ENCODE measurements around the gene ITIH1.
A peak's percentile ranks its signal among the peaks of the same experiment; 100 is the strongest.

The ITIH1 gene

DNA sequence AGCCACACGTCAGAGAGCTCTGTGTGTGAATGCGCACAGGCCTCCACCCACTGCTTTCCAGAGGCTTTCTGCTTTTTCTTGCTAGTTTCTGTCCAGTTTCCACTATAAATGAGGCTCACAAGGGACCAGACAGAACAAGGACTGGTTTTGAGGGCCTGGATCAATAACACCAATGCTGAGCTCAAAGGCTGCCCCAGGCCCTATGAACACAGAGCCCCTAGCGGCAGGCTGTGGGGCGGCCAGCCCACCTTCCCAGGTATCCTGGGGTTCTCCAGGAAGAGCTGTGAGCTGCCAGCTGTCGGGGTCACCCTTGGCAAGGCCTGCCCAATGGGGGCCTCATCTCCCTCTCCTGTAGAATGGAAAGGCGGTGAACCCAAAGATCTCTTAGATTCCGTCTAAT, 15.0 kb downstream of the ITIH1 start:
- no peak for DNase-seq

DNA sequence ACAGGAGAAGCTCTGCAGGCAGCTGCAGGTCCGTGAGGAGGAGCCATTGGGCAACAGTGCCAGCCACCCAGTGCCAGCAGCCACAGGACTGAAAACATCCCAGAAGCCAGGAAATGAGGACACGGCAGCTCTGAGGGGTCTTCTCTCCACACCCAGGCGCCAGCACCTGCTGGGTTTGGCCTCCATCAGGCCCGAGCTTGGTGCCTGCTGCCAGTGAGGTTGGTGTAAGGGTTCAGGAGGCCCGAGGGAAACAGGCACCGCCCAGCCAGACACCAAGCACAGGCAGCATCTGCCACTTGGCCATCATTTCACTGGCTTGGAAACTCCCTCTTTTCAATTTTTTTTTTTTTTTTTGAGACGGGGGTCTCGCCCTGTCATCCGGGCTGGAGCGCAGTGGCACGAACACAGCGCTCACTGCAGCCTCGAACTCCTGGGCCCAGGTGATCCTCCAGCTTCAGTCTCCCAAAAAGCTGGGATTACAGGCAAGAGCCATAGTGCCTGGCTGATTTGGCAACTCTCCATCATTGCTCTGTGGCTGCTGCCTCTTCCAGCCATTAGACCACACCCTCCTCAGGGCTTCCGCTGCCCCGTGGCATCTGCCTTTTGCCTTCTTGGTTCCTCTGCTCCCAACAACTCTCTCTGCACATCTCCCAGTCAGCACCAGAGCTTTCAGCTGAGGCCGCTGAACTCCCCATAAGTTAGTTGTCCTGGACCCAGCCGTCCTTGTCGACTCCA, 15.7 kb downstream of the ITIH1 start:
- DNase-seq = peak; percentile 2

DNA sequence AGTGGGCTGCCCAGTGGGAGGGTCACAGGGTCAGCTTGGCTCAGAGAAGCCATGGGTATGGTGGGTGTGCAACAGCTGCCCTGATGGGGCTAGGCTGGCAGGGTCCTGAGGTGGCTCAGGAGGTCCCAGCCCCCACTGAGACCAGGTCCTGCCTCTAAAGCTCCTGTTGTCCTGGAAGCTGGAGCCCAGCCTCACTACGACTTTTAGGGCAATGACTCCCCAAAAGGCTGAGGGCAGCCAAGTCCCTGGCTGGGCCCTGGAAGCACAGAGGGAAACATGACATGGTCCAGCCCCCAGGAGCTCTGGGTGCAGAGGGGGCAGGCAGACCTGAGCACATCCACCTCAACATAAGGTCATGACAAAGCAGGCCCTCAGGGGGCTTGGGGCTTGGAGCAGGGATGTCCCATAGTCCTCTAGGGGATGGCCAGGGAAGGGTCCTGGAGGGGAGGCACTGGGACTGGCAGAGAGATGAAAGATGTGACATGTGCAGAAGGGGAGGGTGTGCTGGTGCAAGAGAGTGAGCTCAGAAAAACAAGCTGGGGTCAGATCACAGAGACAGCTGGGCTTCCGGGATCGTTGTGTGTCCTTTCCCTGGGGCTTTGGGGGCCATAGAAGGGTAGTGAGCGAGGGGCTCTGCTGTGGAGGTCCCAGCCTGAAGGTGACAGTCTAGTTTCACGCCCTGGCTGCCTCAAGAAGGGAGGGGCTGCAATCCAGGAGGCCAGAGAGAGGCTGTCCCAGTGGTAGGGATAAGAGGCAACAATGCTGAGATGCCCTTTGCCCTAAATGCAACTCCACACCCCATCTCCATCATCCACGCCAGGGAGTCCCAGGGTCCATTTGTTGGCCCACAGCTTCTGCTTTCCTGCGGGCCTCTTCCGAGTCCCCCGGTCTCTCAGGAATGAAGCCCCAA, 16.6 kb downstream of the ITIH1 start:
- DNase-seq = no peak

DNA sequence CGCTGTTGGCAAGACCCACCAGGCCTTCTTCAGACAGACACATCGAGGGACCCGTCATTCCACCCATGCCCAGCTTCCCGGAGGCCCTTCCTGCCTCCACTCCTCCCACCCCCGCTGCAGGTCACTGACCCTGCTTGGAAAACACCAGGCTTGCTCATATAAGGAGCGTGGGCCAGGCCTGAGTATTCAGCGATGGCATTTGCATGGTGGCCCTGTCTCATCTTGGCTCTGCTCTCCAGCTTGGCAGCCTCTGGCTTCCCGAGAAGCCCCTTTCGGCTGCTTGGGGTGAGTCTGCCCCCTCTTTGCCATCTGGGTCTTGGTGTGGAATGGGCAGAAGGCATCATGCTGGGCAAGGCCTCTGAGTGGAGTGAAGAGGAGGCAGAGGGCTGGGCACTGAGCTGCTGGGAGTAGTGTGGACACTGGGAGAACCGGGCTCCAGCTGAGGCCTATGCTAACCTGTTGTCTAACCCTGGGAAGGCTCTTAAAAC, 17.3 kb downstream of the ITIH1 start, which contains the start of gene ITIH3:
TSS of gene ITIH3 (plus strand) at position 185 of the 488 bp plus-strand sequence. CDS start at position 193, 8 bp downstream.
- no peak for DNase-seq

DNA sequence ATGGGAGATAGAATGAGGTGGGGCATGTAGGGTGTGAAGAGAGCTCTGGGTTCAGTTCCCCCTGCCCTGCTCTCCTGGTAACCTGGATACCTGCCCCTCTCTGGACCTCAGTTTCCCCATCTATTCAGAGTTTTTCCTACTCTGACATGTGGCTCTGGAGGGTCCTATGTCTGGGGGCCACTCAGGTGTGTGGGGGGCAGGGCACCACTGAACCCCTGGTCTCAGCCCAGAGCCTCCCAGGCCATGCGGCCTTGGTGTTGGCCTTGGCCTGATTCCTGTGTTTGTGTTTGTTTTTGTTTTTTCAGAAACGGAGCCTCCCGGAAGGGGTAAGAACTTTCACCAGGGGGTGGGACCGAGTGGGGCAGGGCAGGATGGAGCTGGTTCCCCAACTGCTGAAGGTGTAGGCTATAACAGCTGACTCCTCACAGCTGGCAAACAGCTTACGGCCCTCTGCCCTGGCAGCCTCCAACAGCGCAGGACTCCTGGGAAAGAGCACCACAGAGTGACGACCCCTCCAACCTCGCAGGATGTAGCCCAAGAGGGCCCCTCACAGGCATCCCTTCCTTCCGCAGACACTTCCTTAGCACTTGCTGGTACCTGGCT, 18.0 kb downstream of the ITIH1 start:
- DNase-seq = no peak

DNA sequence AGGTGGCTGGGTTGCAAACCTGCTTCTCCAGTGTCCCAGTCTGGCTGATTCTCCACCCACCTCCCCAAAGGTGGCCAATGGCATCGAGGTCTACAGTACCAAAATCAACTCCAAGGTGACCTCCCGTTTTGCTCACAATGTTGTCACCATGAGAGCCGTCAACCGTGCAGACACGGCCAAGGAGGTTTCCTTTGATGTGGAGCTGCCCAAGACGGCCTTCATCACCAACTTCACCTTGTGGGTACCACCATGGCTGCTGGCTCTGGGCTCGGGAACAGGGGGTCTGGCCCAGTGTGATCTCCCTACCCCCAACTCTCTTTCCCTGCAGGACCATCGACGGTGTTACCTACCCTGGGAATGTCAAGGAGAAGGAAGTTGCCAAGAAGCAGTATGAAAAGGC, 19.0 kb downstream of the ITIH1 start:
- no peak for DNase-seq

DNA sequence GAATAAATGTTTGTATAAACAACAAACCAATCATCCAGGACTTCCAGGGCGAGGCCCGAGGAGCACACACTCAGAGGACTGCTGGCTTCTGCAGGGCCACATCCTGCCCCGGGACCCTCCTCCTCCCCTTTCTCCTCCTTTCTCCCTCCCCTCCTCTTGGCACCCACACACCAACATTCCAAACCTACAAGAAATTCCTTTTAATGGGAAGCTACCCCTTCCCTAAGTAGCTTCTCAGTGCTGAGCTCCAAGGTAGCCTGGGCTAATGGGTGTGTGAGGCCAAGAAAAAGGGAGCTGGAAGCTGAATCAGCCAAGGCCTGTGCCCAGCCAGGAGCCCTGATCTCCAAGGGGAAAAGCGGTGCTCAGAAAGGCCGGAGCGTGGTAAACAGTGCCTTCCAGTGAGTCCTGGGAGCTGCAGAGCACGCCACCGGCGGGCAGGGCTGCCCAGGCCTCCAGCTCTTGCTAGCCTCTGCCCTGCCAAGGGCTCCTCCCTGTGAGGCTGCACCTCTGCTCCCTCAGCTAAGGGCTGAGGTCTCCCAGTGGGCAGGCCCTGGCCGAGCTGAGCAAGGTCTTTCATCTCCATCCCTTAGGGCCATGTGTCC, 21.1 kb downstream of the ITIH1 start:
- no peak for DNase-seq

DNA sequence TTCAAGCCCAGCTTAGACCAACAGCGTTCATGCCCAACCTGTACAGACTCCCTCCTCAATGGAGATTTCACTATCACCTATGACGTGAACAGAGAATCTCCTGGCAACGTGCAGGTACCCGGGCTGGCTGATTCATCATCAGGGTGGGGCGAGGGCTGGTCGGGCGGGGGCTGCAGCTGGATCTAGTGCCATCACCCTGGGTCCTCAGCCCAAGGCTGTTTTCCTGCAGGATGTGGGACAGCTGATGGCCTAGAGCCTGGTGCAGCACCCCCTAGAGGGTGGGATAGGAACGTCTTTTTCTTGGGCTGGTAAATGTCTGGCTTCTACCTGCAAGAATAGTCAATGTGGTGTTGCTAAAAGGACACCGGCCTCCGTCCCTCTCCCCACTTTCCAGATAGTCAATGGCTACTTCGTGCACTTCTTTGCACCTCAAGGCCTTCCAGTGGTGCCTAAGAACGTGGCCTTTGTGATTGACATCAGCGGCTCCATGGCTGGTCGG, 21.6 kb downstream of the ITIH1 start:
- DNase-seq = peak; percentile 36

DNA sequence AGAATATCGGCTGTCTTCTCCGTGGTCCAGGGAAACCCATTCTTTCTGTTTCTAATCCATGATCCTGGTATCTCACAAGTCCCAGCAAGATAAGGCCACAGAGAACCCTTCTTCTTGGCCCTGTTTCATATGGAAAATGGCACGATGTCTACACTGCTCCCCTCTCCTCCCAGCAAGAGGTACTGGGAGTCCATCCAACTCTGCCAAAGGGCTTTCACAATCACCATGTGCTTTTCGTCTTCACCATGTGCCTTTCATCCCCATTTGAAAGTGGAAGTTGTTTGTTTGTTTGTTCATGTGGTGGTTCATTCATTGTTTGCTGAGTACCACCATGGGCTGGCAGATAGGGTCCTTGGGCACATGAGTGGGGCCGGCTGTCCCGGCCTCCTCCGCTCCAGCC, 22.7 kb downstream of the ITIH1 start:
- DNase-seq = no peak

DNA sequence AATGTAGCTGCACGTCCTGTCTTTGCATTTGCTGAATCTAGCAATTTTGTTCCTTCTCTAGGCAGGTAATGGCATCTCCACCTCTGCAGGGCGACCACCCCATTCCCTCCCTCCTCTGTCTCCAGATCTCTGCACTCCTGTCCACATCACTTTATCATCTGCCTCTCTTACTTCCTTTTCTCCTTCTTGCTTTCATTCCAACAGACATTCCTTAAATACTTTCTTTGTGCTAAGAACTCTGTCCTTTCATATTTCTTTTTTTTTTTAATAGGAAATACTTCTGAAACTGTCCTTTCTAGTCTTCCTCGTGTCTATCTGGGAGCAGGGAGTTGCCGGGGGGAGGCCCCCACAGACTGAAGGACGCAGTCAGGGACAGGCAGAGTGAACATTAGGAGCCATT, 24.4 kb downstream of the ITIH1 start:
- DNase-seq = no peak

DNA sequence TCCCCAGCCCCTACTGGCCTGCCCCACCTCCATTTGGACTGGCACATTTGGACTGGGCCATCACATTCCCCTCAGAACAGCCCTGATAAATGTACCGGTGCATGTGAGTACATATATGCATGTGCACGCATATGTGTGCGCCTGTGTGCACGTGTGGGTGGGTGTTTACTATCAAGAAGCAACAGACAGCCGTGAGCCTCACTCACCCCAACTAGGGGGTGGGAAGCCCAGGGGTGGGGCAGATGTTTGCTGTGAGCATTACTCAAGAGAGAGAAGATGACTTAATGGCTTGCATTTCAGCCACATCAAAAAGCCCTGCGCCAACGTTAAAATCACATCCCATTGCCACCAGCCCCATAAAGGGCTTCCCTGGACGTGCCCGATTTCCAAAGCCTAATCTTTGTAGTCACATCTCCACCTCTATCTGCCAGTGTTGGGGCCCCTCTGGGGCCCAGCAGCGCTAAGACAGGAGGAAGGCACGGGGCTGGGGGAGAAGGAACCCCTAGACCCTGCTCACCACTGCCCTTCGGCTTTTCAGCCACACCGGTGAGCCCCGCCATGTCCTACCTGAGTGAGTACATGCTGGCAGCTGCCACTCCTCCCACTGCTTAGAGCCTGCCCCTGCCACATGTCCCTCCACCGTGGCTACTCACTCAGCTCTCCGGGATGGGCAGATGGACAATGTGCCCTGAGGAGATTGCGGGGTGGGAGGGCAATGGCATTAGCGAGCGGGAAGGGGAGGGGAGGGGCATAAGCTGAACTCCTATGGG, 28.1 kb downstream of the ITIH1 start:
- DNase-seq = peak; percentile 9

DNA sequence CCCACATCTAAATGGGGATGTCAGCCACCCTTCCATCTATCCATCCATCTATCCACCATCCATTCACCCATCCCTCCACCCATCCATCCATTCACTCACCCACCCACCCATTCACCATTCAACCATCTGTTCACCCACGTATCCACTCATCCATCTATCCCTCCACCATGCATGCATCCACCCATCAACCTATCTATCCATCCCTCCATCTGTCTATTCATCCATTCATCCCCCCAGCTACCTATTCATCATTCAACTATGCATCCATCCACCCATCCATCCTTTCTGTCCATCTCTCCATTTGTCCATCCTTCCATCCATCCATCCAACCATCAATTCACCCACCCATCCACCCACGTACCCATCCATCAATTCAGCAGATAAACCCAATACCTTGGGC, 31.8 kb downstream of the ITIH1 start:
- DNase-seq = no peak

DNA sequence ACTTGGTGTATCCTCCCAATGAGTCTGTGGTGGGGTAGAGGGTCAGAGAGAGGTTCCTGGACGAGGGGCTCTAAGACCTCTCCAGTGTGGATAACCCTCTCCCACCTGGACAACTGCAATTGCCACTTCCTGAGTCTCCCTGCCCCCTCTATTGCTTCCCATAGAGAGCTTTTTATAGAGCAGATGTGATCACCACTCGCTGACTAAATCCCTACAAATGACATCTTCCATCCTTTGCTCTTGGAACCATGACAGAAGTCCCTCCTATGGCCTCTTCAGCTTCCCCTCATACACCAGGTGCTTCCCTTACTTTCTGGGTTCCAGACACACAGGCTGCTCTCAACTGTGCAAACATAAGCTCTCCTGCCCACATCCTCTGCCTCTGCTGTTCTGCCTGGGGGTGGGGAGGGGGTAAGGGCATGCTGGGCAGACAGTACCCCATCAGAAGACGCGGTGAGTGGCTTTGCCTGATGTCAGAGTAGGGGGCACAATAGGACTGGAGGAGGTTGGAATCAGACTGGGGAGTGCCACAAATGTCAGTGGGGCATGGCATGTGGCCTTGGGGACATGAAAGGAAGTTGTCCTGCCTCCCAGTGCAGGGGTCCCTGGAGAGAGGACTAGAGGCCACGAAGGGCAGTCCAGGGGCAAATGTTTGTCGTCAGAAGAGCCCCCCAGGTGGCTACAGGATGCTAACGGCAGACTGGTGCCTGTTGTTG, 32.4 kb downstream of the ITIH1 start:
- DNase-seq = peak; percentile 10

DNA sequence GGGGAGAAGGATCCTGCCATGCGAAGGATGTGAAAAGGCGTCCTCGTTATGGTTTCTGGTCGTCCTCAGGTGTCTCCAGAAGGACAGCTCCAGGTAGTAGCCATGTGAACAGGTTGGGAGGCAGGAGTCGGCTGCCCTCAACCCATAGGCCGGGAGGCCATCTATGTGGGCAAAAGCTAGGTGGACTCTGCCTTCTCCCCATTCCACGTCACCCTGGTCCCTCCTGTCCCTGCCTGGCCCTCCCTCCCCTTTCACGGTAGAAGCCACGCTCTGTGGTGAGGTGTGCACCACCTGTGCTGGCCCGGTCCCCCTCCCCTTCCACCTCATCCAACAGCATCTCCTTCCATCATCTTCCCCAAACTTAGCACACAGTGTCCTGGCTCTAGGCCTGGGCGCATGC, 33.5 kb downstream of the ITIH1 start:
- no peak for DNase-seq

DNA sequence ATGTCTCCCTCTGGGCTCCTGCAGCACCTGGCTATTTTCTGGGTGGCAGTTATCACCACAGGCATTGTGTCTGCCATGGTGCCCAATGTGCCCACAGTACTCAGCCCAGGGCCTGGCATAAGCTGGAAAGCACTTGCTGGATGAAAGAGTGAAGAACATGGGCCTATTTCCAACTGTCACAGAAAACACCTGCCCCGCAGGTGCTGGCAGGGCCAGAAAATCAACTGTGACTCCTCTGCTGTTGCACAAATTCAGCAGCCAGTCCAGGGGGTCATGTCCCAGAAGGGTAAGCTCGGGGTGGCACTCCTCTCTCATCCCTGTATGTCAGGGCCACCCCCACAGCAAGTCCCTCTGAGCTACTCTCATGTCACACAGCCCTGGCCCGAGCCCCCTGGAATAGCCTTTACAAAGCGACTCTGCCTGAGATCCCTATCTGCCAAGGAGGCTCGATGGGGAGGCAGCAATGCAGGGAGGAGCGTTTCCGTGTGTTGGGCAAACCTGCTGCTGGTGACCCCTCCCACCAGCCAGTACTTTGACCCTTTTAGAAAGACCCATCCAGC, 34.1 kb downstream of the ITIH1 start:
- DNase-seq = no peak

DNA sequence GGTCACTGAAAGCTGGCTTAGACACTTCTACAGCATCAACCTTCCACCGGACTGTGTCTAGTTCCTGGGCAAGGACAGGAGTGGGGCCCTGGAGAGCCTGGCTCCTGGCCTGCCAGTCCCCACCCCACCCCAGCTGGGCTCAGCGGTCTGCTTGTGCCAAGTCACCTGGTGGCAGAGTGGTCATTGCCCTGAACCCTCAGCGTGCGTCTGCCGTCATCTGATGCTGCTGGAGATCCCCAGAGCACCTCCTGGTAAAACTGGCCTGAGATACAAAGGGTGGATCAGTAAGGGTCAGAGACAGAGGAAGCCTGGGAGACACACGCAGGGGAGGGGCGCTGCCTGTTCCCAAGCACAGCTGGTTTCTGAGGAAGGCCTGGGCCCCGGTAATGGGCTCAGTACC, 36.4 kb downstream of the ITIH1 start:
- no peak for DNase-seq

DNA sequence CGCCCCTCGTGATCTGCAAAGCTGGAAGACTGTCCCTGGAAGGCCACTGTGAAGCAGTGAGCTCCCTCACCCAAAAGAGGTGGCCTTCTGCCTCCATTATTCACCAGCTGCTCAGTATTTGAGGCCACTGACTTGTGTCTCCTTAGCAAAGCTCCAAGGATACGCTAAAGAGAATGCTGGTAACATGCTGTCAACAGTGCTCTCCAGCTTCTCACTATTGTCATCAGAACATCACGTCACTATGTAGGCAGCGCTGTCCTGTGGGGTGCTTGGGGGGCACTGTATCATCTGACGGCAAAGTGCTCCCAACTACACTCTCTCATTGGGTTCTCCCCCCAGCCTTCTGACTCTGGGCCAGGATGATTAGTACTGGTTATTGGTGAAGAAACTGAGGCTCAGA, 38.8 kb downstream of the ITIH1 start:
- DNase-seq = no peak

DNA sequence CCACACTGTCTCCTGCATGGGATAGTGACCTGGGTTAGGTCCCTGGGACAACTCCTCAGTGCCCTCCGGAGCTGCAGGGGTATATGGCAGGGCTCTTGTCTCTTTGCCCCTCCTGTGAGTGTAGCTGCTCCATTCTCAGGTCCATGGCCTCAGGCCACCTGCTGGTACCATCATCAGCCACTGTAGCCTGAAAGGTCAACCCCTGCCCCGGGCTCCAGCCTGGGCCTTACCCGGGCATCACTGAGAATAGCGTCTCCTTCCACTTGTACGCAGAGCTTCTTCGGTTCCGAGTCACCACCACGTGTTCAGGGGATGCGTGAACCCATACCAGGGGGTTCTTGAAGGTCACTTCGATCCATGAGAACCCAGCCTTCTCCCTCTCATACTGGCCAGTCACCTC, 39.3 kb downstream of the ITIH1 start:
- no peak for DNase-seq

DNA sequence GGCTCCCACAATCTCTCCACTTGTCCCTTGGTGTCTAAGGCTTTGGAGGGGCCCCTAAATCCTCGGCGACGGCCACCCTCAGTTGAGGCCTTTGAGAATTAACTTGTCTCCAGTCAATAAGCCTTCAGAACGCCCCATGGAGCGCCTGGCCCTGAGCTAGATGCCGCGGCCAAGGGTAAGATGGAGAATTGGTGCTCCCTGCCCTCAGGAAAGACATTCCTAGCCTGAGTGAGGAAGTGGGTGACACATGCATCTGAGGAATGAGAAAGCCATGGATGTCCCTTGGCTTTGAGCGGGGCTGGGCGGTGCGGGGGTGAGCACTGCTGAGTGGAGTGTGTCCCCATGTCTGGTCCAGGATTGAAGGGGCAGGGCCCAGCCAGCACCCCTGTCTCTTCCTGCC, 39.8 kb downstream of the ITIH1 start:
- no peak for DNase-seq

DNA sequence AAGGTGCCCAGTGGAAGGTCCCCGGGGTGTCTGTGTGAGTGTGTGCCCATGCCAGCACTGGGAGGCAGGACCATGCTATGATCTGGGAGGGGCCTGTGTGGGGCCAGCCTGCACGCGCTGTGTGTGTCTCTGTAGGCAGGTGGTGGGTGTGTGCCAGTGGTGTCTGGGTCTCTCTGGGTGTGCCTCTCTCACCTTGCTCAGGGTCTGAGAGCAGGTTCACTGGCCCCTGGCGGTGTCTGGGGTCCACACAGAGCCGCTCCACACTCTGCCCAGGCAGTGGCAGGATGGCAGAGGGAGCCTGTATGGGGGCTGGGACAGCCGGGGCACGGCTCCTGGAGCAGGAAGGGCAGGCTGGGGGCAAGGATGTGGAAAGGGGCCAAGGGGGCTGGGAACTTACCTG, 40.5 kb downstream of the ITIH1 start:
- no peak for DNase-seq

DNA sequence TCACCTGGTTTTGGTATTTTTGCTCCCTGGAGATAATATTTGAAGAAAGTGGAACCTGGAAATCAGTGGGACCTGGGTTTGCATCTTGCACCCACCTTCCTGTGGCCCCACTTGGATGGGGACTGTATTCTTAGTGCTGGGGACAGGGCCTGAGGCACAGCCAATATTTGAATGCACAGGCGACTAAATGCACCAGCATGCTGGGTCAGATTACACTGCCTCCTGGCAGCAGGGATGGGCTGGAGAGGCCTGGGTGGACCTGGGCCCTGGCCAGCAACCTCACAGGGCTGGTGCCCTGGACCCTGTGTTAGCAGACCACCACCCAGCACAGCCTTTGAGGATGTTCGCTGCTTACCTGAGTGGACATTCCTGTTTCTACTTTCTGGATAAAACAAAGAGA, 42.5 kb downstream of the ITIH1 start:
- peak; percentile 4 for DNase-seq
